ENCODE data around the gene ARFGAP2.
"Not testable (repeated sequence)": the region's sequence is repeated elsewhere in the genome, so short reads cannot be mapped to it uniquely, and the experiment has no call there.

DNA sequence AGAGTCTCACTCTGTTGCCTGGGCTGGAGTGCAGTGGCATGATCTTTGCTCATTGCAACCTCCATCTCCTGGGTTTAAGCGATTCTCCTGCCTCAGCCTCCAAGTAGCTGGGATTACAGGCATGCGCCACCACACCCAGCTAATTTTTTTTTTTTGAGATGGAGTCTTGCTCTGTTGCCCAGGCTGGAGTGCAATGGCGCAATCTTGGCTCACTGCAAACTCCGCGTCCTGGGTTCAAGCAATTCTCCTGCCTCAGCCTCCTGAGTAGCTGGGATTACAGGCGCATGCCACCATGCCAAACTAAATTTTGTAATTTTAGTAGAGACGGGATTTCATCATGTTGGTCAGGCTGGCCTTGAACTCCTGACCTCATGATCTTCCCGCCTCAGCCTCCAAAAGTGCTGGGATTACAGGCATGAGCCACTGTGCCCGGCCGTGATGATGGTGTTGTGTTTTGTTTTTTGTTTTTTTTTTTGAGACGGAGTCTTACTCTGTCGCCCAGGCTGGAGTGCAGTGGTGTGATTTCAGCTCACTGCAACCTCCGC, 31.4 kb upstream of the ARFGAP2 start:
- not testable (repeated sequence) for TF ChIP-seq CTCF (IDR thresholded peaks at IDR 0.05; ENCODE audit: extremely low read depth in 1 of 2, insufficient read depth in 1 of 2, low read depth in 1 of 2, low read length in 2 of 2); POLR2AphosphoS5 (IDR thresholded peaks at IDR 0.05; ENCODE audit: insufficient read depth, low read depth, low read length); POLR2A (IDR thresholded peaks at IDR 0.05; ENCODE audit: low read depth, low read length); MAX (IDR thresholded peaks at IDR 0.05; ENCODE audit: insufficient read depth, insufficient read length); GATA2 (IDR thresholded peaks at IDR 0.05; ENCODE audit: insufficient read depth, insufficient read length, low read depth, low read length); EZH2 (IDR thresholded peaks at IDR 0.05; ENCODE audit: borderline replicate concordance, low read depth, low read length, severe bottlenecking)
